ENCODE data around the gene XPA.
A peak's percentile ranks its signal among the peaks of the same experiment; 100 is the strongest.

Gene XPA

DNA sequence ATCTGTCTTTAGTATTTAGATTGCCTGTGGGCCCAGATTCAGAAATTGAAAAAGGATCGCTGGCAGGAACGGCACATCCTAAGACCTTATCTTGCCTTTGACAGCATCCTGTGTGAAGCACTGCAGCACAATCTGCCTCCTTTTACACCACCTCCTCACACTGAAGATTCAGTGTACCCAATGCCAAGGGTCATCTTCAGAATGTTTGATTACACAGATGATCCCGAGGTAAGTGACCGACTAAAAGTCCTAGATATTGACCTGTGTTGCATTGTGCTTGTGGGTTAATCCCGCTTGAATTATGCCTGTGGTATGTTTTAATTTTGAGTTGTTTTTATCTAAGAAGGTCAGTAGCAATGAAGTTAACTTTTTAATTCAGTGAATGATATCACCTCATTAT lies 49.1 kb downstream of the XPA start:
- DNase-seq = no peak

DNA sequence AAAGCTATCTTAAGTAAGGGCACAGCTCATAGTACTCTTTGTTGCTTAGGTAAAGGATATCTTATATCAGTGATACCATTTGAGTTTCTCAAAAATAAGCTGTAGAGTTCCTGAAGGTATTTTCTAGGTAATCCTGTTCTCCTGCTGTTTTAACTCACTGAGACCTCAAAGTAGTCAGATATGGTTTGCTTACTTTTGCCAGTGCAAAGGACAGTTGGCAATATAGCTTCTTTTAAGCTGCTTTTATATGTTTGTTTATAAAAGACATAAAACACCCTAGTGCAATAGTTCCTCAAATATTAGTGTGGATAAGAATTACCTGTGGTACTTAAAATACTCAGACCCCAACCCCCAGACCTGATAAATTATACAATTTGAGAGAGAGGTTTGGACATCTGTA lies 51.4 kb downstream of the XPA start:
- no peak for DNase-seq

- no peak for DNase-seq
Measured at GRCh38 chr9:97640325-97640724, 56.8 kb downstream of the XPA start.

GRCh38 chr9:97638666-97639065 lies 58.5 kb downstream of the XPA start:
- no peak for DNase-seq

- DNase-seq = no peak
Measured at GRCh38 chr9:97636903-97637302, 60.2 kb downstream of the XPA start.

- DNase-seq = no peak
Measured at GRCh38 chr9:97635026-97635425, 62.1 kb downstream of the XPA start.

- DNase-seq = peak; percentile 5
Measured at GRCh38 chr9:97633859-97634490, 63.2 kb downstream of the XPA start.

DNA sequence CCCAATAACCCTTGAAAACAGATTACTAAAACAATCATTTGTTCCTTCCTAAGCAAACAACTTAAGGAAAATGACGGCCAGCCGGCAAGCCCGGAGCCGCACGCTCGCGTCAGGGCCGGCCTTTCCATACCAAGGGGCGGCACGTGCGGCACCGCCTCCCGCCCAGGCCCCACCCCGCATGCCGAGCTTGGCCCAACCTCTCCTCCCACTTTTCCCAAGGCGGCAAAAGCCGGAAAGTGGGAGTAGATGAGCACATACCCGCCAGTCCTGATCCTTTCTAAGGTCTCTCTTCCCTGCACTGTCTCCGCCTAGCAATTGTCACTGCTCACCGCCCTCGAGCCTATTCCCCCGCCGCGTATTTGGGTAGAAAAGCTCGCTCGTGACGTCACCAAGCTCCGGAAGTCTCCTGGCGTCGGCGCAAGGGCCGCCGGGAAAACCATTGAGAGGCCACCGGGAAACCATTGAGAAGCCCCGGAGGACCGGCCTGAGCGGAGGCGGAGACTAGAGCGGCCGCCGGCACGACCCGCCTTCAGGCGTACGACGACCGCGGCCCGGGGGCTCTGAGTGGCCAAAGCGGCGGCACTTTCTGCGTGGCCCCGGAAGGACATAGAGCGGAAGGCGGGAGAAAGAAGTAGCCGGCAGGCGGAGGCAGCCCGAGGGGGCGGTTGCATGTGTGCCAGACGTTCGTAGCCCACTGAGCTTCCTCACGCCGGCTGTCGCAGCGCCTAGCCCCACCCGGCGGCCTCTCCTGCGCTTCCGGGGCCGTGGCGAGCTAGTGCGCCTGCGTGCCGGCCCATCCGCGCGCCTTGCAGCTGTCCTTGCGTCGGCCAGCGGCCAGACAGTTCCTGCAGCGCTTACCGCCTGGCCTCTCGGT lies 63.9 kb downstream of the XPA start, which contains the start of the genes NCBP1 and TSTD2:
Gene NCBP1, plus strand, starts transcription at position 837 of the 874 bp plus-strand sequence. CDS start 61 bp downstream, outside the sequence.
Gene TSTD2, minus strand, starts transcription at position 384 of the 874 bp plus-strand sequence. CDS start 5,806 bp downstream, outside the sequence.
- DNase-seq = peak; percentile 93

GRCh38 chr9:97632248-97632984 lies 64.7 kb downstream of the XPA start:
- DNase-seq = peak; percentile 87

DNA sequence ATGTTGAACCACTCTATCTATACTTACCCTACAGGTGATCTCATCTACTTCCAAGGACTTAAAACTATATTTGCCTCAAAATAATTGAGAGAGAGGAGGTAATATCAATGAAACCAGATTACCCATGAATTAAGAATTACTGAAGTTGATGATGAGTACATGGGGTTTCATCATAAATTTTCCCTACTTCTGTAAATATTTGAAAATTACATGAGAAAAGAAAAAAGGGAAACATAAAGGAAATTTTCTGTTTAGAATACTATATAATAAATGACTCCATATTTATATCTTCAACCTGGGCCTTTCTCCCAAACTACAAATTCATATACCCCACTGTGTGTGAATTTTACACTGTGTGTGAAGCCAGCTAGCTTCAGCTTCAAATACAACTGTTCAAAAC lies 66.5 kb downstream of the XPA start:
- no peak for DNase-seq

GRCh38 chr9:97629156-97629555 lies 68.0 kb downstream of the XPA start:
- no peak for DNase-seq

DNA sequence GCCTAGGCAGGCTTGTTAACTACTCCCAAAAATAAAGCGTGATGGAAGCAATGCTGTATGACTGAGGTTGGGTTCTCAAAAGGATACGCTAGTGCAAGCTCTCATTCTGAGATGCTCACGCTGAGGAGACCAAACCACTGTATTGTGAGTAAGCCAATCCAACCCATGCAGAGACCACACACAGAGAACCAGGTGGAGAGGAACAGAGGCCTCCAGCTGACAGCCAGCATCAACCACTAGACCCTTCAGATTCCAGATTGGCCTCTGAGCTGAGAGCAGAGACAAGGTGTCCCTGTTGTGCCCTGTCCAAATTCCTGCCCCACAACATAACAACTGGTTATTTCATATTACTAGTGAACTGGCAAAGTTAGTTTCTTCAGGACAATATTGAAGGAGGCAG lies 68.5 kb downstream of the XPA start:
- DNase-seq = no peak

GRCh38 chr9:97627624-97628023 lies 69.5 kb downstream of the XPA start:
- no peak for DNase-seq

DNA sequence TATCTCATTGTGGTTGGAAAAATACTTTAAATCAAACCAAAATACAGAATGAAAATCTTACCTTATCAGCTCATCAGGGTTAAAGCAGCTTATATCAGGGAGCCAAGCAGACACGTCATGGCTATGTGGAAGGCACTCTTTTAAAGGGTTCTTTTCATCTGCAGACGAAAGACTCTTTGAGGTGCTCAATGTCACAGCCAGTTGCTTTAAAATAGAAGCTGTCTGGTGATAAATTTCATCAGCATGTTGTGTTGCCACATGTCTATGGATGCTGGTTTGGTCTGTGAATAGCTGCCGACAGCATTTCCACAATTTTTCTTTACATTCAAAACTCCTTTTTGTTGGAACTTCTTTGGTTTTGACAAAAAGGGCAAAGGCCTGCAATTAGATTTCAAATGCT lies 71.5 kb downstream of the XPA start:
- no peak for DNase-seq
